Measurements from ENCODE around the gene NOP53. TPM values are rescaled to one million over a fixed set of nuclear protein-coding genes. Genes with fewer than 3 reads are reported as not detected.

NOP53 gene
- total RNA-seq, 2 experiments from 2014 or later: 212 to 296 TPM

DNA sequence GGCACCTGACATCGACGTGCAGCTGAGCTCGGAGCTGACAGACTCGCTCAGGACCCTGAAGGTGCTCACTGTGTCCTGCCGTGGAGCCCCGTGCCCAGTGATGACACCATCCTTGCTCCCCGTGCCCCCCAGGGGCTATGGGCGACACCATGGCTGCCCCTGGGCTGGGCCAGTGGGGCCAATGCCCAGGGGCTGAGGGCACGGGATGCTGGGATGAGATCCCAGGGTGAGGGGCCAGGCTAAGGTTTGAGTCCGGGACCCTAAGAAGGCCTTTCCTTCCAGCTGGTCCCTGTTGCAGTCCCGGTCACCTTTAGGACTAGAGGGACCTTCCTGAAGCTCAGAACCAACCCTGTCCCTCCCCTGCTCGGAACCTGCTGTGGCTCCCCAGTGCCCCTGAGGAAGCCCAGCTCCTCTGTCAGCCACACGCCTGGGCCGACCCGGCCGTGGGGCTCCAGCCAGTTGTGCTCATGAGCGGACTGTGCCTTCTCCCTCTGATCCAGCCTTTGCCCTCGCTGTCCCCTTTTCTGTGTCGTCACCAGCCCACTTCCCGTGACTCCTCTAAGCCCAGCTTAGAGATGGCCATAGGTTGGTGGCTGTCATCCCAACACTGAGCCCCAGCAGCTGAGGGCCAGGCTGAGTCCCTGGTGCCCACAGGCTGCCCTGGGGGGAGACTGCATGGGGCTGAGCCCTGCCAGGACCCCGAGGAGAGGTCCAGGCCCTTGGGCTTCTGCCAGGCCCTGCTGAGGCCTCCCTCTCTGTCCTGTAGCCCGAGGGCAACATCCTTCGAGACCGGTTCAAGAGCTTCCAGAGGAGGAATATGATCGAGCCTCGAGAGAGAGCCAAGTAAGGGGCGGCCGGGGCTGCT is 10.6 kb downstream of the NOP53 start:
- Histone ChIP-seq H3K27ac (ENCODE audit: low read depth, low read length, poor library complexity, severe bottlenecking) (no peak overlapping the region), H3K36me3 (ENCODE audit: insufficient read depth, low read length) (peaks cover 82% of the 10 kb centered on the region), H4K20me1 (ENCODE audit: insufficient read depth, low read length) (no peaks in the 10 kb centered on the region), H2AFZ (ENCODE audit: low read length) (no peak overlapping the region), H3K4me3 (ENCODE audit: low read depth, low read length, poor library complexity, severe bottlenecking) (no peak overlapping the region), H3K79me2 (ENCODE audit: insufficient read depth, low read depth, low read length) (no peaks in the 10 kb centered on the region), H3K9me3 (ENCODE audit: low read length) (no peaks in the 10 kb centered on the region), H3K4me2 (ENCODE audit: low read length) (no peak overlapping the region), H3K4me1 (ENCODE audit: insufficient read depth, low read length, poor library complexity, severe bottlenecking) (no peaks in the 10 kb centered on the region), H3K9me2 (ENCODE audit: insufficient read depth, low read length) (no peaks in the 10 kb centered on the region)
- ChIA-PET CTCF (ENCODE audit: unreplicated experiment) (no interaction called here), POLR2A (no interaction called here)
- intact Hi-C loops (cut with micrococcal nuclease; ENCODE audit: unreplicated experiment): no loop called here
- no peak for TF ChIP-seq EZH2phosphoT487 (IDR thresholded peaks at IDR 0.05; ENCODE audit: borderline replicate concordance, low read depth, low read length)
- no peak for TF ChIP-seq CTCF (conservative IDR thresholded peaks at IDR 0.05; ENCODE audit: low read length)
- BruUV-seq (replicated peaks): no TSS peak
- DNase-seq (ENCODE audit: low spot score): no peak

DNA sequence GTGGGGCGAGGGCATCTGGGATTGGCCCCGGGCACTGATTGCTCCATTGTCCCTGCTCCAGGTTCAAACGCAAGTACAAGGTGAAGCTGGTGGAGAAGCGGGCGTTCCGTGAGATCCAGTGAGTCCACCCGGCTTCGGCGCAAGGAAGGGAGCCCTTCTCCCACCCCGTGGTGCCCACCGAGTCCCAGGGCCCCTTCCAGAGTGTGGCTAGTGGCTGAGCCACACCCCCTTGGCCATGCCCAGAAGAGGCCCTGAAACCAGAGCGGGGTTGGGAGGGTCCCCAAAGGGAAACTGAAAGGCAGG is 11.2 kb downstream of the NOP53 start:
- intact Hi-C loops (cut with micrococcal nuclease; ENCODE audit: unreplicated experiment): no loop called here
- ChIA-PET CTCF (ENCODE audit: unreplicated experiment) (no interaction called here), POLR2A (no interaction called here)
- no peak for TF ChIP-seq EZH2phosphoT487 (IDR thresholded peaks at IDR 0.05; ENCODE audit: borderline replicate concordance, low read depth, low read length)
- TF ChIP-seq CTCF (conservative IDR thresholded peaks at IDR 0.05; ENCODE audit: low read length): no peak
- Histone ChIP-seq H3K27ac (ENCODE audit: low read depth, low read length, poor library complexity, severe bottlenecking) (no peak overlapping the region), H3K4me3 (ENCODE audit: low read depth, low read length, poor library complexity, severe bottlenecking) (no peak overlapping the region), H4K20me1 (ENCODE audit: insufficient read depth, low read length) (no peaks in the 10 kb centered on the region), H3K9me3 (ENCODE audit: low read length) (no peaks in the 10 kb centered on the region), H3K79me2 (ENCODE audit: insufficient read depth, low read depth, low read length) (no peaks in the 10 kb centered on the region), H3K4me2 (ENCODE audit: low read length) (no peak overlapping the region), H3K9me2 (ENCODE audit: insufficient read depth, low read length) (no peaks in the 10 kb centered on the region), H2AFZ (ENCODE audit: low read length) (no peak overlapping the region), H3K4me1 (ENCODE audit: insufficient read depth, low read length, poor library complexity, severe bottlenecking) (no peaks in the 10 kb centered on the region), H3K36me3 (ENCODE audit: insufficient read depth, low read length) (peaks cover 76% of the 10 kb centered on the region)
- no TSS peak for BruUV-seq (replicated peaks)
- no peak for DNase-seq (ENCODE audit: low spot score)

DNA sequence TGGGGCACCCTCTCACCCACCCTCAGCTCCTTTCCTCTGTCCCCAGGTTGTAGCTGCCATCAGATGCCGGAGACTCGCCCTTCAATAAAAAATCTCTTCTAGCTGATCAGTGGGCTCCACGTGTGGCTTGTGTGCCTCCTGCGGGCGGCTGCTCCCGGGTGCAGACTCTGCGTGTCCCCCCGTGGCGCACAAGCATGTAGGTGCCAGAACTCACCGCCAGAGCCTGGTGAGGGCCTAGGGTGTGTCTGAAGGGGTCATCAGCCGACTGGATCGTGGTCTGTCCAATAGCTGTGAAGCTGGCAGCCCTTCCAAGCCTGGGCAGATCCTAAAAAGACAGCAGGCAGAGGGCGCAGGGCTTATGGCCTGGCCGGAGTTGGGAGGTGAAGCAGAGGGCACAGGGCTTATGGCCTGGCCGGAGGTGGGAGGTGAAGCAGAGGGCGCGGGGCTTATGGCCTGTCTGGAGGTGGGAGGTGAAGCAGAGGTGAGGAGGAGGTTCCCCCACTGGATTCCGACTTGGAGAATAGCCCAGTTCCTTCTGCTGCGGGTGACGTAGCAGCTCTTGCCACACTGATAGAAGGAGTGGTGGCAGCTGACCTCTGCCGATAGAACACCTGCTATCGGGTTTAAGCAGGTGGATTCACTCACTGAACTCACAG is 11.7 kb downstream of the NOP53 start:
- ChIA-PET CTCF (ENCODE audit: unreplicated experiment) (no interaction called here), POLR2A (no interaction called here)
- H3K4me3 ChIP-seq (ENCODE audit: low read depth, low read length, poor library complexity, severe bottlenecking): no peak overlapping the region
- no peak overlapping the region for H3K27ac ChIP-seq (ENCODE audit: low read depth, low read length, poor library complexity, severe bottlenecking)
- no TSS peak for BruUV-seq (replicated peaks)
- no peaks in the 10 kb centered on the region for H3K9me2 ChIP-seq (ENCODE audit: insufficient read depth, low read length)
- no peaks in the 10 kb centered on the region for H3K4me1 ChIP-seq (ENCODE audit: insufficient read depth, low read length, poor library complexity, severe bottlenecking)
- H4K20me1 ChIP-seq (ENCODE audit: insufficient read depth, low read length): no peaks in the 10 kb centered on the region
- peaks cover 73% of the 10 kb centered on the region for H3K36me3 ChIP-seq (ENCODE audit: insufficient read depth, low read length)
- no peaks in the 10 kb centered on the region for H3K9me3 ChIP-seq (ENCODE audit: low read length)
- no peak overlapping the region for H3K4me2 ChIP-seq (ENCODE audit: low read length)
- no peak for DNase-seq (ENCODE audit: low spot score)
- TF ChIP-seq EZH2phosphoT487 (IDR thresholded peaks at IDR 0.05; ENCODE audit: borderline replicate concordance, low read depth, low read length) (no peak), CTCF (conservative IDR thresholded peaks at IDR 0.05; ENCODE audit: low read length) (no peak)
- no peaks in the 10 kb centered on the region for H3K79me2 ChIP-seq (ENCODE audit: insufficient read depth, low read depth, low read length)
- H2AFZ ChIP-seq (ENCODE audit: low read length): no peak overlapping the region
- intact Hi-C loops (cut with micrococcal nuclease; ENCODE audit: unreplicated experiment): no loop called here

All from OCI-LY7 (cell line).